Measurements from ENCODE around the gene LIPK.

Gene LIPK, protein sequence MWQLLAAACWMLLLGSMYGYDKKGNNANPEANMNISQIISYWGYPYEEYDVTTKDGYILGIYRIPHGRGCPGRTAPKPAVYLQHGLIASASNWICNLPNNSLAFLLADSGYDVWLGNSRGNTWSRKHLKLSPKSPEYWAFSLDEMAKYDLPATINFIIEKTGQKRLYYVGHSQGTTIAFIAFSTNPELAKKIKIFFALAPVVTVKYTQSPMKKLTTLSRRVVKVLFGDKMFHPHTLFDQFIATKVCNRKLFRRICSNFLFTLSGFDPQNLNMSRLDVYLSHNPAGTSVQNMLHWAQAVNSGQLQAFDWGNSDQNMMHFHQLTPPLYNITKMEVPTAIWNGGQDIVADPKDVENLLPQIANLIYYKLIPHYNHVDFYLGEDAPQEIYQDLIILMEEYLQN

GRCh38 chr10:88705958-88706357 is at the start of gene LIPK:
LIPK (plus strand) TSS chr10:88706249; CDS start chr10:88724544, 18,295 bp downstream.
- TF ChIP-seq, protein P1, sequence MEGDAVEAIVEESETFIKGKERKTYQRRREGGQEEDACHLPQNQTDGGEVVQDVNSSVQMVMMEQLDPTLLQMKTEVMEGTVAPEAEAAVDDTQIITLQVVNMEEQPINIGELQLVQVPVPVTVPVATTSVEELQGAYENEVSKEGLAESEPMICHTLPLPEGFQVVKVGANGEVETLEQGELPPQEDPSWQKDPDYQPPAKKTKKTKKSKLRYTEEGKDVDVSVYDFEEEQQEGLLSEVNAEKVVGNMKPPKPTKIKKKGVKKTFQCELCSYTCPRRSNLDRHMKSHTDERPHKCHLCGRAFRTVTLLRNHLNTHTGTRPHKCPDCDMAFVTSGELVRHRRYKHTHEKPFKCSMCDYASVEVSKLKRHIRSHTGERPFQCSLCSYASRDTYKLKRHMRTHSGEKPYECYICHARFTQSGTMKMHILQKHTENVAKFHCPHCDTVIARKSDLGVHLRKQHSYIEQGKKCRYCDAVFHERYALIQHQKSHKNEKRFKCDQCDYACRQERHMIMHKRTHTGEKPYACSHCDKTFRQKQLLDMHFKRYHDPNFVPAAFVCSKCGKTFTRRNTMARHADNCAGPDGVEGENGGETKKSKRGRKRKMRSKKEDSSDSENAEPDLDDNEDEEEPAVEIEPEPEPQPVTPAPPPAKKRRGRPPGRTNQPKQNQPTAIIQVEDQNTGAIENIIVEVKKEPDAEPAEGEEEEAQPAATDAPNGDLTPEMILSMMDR (IDR thresholded peaks at IDR 0.05) = no peak
- Histone ChIP-seq H3K27ac (no peak within 1 kb of the TSS), H3K4me1 (no peaks in the 10 kb centered on the region), H3K36me3 (no peaks in the 10 kb centered on the region), H3K4me3 (no peak within 1 kb of the TSS), H3K9me3 (no peaks in the 10 kb centered on the region), H3K27me3 (no peaks in the 10 kb centered on the region)
- intact Hi-C loops (cut with DNase I; ENCODE audit: low total_unique reads) = no loop called here
- DNase-seq = no peak

- intact Hi-C loops (cut with DNase I; ENCODE audit: low total_unique reads) = no loop called here
- no peaks in the 10 kb centered on the region for H3K36me3 ChIP-seq
- no peaks in the 10 kb centered on the region for H3K4me1 ChIP-seq
- H3K27me3 ChIP-seq = no peaks in the 10 kb centered on the region
- H3K9me3 ChIP-seq = no peaks in the 10 kb centered on the region
- no peak overlapping the region for H3K4me3 ChIP-seq
- TF ChIP-seq, protein P1 (IDR thresholded peaks at IDR 0.05) = no peak
- H3K27ac ChIP-seq = no peak overlapping the region
- no peak for DNase-seq
Observed at GRCh38 chr10:88657901-88658300, 48.1 kb upstream of the LIPK start.

GRCh38 chr10:88659725-88660597 is 46.1 kb upstream of the LIPK start:
- Histone ChIP-seq H3K27ac (no peak overlapping the region), H3K4me3 (no peak overlapping the region), H3K27me3 (no peaks in the 10 kb centered on the region), H3K36me3 (no peaks in the 10 kb centered on the region), H3K4me1 (no peaks in the 10 kb centered on the region), H3K9me3 (no peaks in the 10 kb centered on the region)
- DNase-seq = no peak
- TF ChIP-seq, protein P1 (IDR thresholded peaks at IDR 0.05) = no peak
- intact Hi-C loops (cut with DNase I; ENCODE audit: low total_unique reads) = no loop called here

DNA sequence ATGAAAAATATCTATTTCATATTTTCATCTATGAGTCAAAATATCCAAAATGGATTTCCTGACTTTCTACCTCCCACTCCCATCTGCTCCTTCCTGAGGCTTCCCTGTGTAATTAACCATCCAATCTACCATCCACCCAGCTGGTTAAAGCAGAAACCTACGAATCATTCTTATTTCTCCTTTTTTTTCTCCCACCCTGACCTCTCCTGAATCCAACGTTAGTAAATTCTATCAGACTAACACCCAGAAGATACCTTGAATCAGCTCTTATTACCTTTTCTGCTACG is 45.5 kb upstream of the LIPK start:
- H3K27ac ChIP-seq = no peak overlapping the region
- no peak overlapping the region for H3K4me3 ChIP-seq

DNA sequence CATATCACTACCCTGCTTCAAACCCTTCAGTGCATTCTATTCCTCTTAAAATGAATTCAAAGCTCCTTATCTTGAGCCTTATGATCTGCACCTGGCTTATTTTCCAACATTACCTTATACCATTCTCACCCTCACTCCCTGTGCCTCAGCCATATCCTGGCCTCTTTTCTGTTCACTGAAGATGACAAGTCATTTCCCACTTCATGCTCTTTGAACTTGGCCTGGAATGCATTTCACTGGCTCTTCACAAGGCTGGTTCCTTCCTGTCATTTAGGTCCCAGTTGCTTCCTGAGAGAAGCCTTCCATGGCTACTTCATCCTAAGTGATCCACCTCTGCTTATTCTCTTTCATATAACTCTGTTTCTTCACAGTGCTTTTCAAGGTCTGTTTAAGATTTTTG is 45.0 kb upstream of the LIPK start:
- TF ChIP-seq, protein P1 (IDR thresholded peaks at IDR 0.05) = no peak
- DNase-seq = no peak
- Histone ChIP-seq H3K4me1 (no peaks in the 10 kb centered on the region), H3K4me3 (no peak overlapping the region), H3K9me3 (no peaks in the 10 kb centered on the region), H3K36me3 (no peaks in the 10 kb centered on the region), H3K27ac (no peak overlapping the region), H3K27me3 (no peaks in the 10 kb centered on the region)
- intact Hi-C loops (cut with DNase I; ENCODE audit: low total_unique reads) = no loop called here

More for the DNA sequence above, 45.5 kb upstream of the LIPK start:
- Histone ChIP-seq H3K4me1 (no peaks in the 10 kb centered on the region), H3K9me3 (no peaks in the 10 kb centered on the region), H3K27me3 (no peaks in the 10 kb centered on the region), H3K36me3 (no peaks in the 10 kb centered on the region)
- DNase-seq = no peak
- TF ChIP-seq, protein P1 (IDR thresholded peaks at IDR 0.05) = no peak
- intact Hi-C loops (cut with DNase I; ENCODE audit: low total_unique reads) = no loop called here
